HepG2 (cell line): Measurements from ENCODE around the gene RDH11. TPM values are rescaled to one million over a fixed set of nuclear protein-coding genes. Genes with fewer than 3 reads are reported as not detected.

Experiments used
- ATAC-seq: fragments of 200-7000 bp; cut with Tn5 transposase; 3 replicates; pipeline ENCODE4 v1.9.1; 2020; ENCODE audit warnings: mild to moderate bottlenecking, moderate library complexity
- BruUV-seq: library from RNA; stranded (reverse); fragments of 400-500 nt; replicated peaks from 2 replicates; lab custom pipeline; 2021; lab: Mats Ljungman, UMichigan
- CTCF ChIA-PET: fragments of 300-600 bp; formaldehyde crosslinking; extraction: SDS; loops from one replicate; lab custom pipeline; 2021; ENCODE audit warnings: low total read pairs, inconsistent platforms, low intra/inter-chr PET ratio; lab: Yijun Ruan, JAX
- POLR2A ChIA-PET: fragments of 350-600 bp; sonication (Branson Sonifier 250); formaldehyde crosslinking; loops from one replicate; lab custom pipeline; 2020; ENCODE audit warnings: antibody characterized with exemption, inconsistent platforms; lab: Yijun Ruan, JAX
- DNase-seq: peaks from one replicate; pipeline ENCODE4 v3.0.0-alpha.2; 2015; ENCODE audit warnings: low spot score
- FAIRE-seq: peaks from 3 replicates; lab custom pipeline; 2011; peaks lifted over from hg19 to GRCh38; lab: Jason Lieb, UNC
- H2AFZ ChIP-seq: one replicate; pipeline ENCODE4 v1.6.1; 2011; ENCODE audit warnings: low read length, inconsistent platforms
- H3K27ac ChIP-seq: fragments of 300-600 bp; 3 replicates; pipeline ENCODE4 v1.8.0; 2011; ENCODE audit warnings: mixed run types, mild to moderate bottlenecking, mixed read lengths, low read length, inconsistent platforms; ENCODE audit not compliant: insufficient read depth; ENCODE audit errors: extremely low read length
- H3K27me3 ChIP-seq, 2 experiments: fragments of 200-600 bp in 1 of 2; 2 replicates in 1 of 2; 3 replicates in 1 of 2; pipeline versions ENCODE4 v1.6.0 to v1.8.0; 2011; ENCODE audit warnings: low read length in 2 of 2, mild to moderate bottlenecking in 2 of 2, moderate library complexity in 2 of 2, inconsistent platforms in 1 of 2; ENCODE audit not compliant: insufficient read depth in 2 of 2, control insufficient read depth in 1 of 2
- H3K36me3 ChIP-seq, 2 experiments: fragments of 200-600 bp in 1 of 2; replicated peaks in 1 of 2; 2 replicates in 1 of 2; 3 replicates in 1 of 2; pipeline versions ENCODE4 v1.5.1 to v1.8.0; 2011; ENCODE audit warnings: low read length in 2 of 2, inconsistent platforms in 1 of 2; ENCODE audit not compliant: insufficient read depth in 2 of 2, control insufficient read depth in 1 of 2
- H3K4me1 ChIP-seq: 2 replicates; pipeline ENCODE4 v1.5.1; 2012; ENCODE audit warnings: low read length, inconsistent platforms; ENCODE audit not compliant: insufficient read depth
- H3K4me2 ChIP-seq: 2 replicates; pipeline ENCODE4 v1.6.0; 2011; ENCODE audit warnings: low read depth, low read length, inconsistent platforms
- H3K4me3 ChIP-seq, 3 experiments: fragments of 200-600 bp in 1 of 3; sonication (generic), shearing (Covaris generic) in 1 of 3; replicated peaks in 1 of 3; 2 replicates each; pipeline ENCODE4 v1.5.1; 2011 to 2016; ENCODE audit warnings: low read length in 3 of 3, inconsistent platforms in 2 of 3, low read depth in 2 of 3, mild to moderate bottlenecking in 2 of 3, control low read depth in 1 of 3, mixed read lengths in 1 of 3; ENCODE audit not compliant: insufficient read depth in 1 of 3
- H3K79me2 ChIP-seq: one replicate; pipeline ENCODE4 v1.6.1; 2011; ENCODE audit warnings: low read length, inconsistent platforms; ENCODE audit not compliant: insufficient read depth
- H3K9ac ChIP-seq: 2 replicates; pipeline ENCODE4 v1.6.0; 2011; ENCODE audit warnings: mild to moderate bottlenecking, low read depth, low read length, inconsistent platforms; ENCODE audit not compliant: insufficient read depth
- H3K9me3 ChIP-seq: 2 replicates; pipeline ENCODE4 v1.5.1; 2012; ENCODE audit warnings: mild to moderate bottlenecking, low read length
- H4K20me1 ChIP-seq: 2 replicates; pipeline ENCODE4 v1.6.0; 2011; ENCODE audit warnings: inconsistent platforms, mild to moderate bottlenecking, low read length, moderate library complexity; ENCODE audit not compliant: insufficient read depth
- DRAP1 ChIP-seq: IDR thresholded peaks from 2 replicates; pipeline ENCODE4 v1.6.1; 2016; ENCODE audit warnings: missing genetic modification reagents, missing compliant biosample characterization
- KAT2B ChIP-seq: fragments of 150-350 bp; IDR thresholded peaks from 2 replicates; pipeline ENCODE4 v1.6.1; 2014; ENCODE audit warnings: low read depth, low read length, borderline replicate concordance
- MEIS2 ChIP-seq: sonication (generic); formaldehyde crosslinking; IDR thresholded peaks from 2 replicates; pipeline ENCODE4 v1.9.0; 2021; ENCODE audit warnings: mild to moderate bottlenecking, missing genetic modification reagents
- MTA3 ChIP-seq: sonication (generic); formaldehyde crosslinking; IDR thresholded peaks from 2 replicates; pipeline ENCODE4 v1.4.0; 2020; ENCODE audit warnings: missing genetic modification reagents
- PHF21A ChIP-seq: sonication (generic); formaldehyde crosslinking; IDR thresholded peaks from 2 replicates; pipeline ENCODE4 v1.5.0; 2020; ENCODE audit warnings: mild to moderate bottlenecking, missing genetic modification reagents
- PREB ChIP-seq: sonication (generic); formaldehyde crosslinking; IDR thresholded peaks from 2 replicates; pipeline ENCODE4 v1.4.0; 2020; ENCODE audit warnings: missing genetic modification reagents
- TMF1 ChIP-seq: sonication (generic); formaldehyde crosslinking; IDR thresholded peaks from 2 replicates; pipeline ENCODE4 v1.8.1; 2022; ENCODE audit warnings: low read depth, missing genetic modification reagents
- USF2 ChIP-seq, 2 experiments: sonication (generic) in 1 of 2; formaldehyde crosslinking in 1 of 2; IDR thresholded peaks; 2 replicates each; pipeline versions ENCODE4 v1.5.1 to v1.6.1; 2011 to 2020; ENCODE audit warnings: borderline replicate concordance in 1 of 2, low read depth in 1 of 2, low read length in 1 of 2, mild to moderate bottlenecking in 1 of 2, missing genetic modification reagents in 1 of 2, moderate library complexity in 1 of 2
- ZBTB40 ChIP-seq, 2 experiments: fragments of 450-650 bp in 1 of 2; sonication (generic) in 1 of 2; formaldehyde crosslinking in 1 of 2; IDR thresholded peaks; 2 replicates each; pipeline versions ENCODE4 v1.6.1 to v1.8.0; 2016 to 2022; ENCODE audit warnings: antibody characterized with exemption in 1 of 2, mild to moderate bottlenecking in 1 of 2, missing genetic modification reagents in 1 of 2
- ZKSCAN5 ChIP-seq: sonication (generic); formaldehyde crosslinking; IDR thresholded peaks from 2 replicates; pipeline ENCODE4 v1.5.1; 2020; ENCODE audit warnings: mild to moderate bottlenecking, missing genetic modification reagents
- WGBS: methylation state at CpG from one replicate; pipeline ENCODE4 v1.1.6; 2017; ENCODE audit warnings: low lambda C conversion rate; 5-methylcytosine and 5-hydroxymethylcytosine counted together
- in situ Hi-C: cut with HindIII; loops from 2 replicates; pipeline ENCODE4 v1.10.0; 2017; ENCODE audit warnings: low pct_unique_long_range_greater_than_20kb; ENCODE audit not compliant: extremely low pct_ligation_motif_present
- intact Hi-C: fragments of 100-400 bp; cut with micrococcal nuclease; formaldehyde crosslinking; loops from one replicate; pipeline ENCODE4 v1.10.0; 2022; ENCODE audit not compliant: unreplicated experiment
- polyA plus RNA-seq, 8 experiments: library from polyadenylated mRNA; depleted of rRNA in 3 of 8; stranded (reverse) in 7 of 8; unstranded in 1 of 8; fragments of >200 nt; fragmentation: Illumina TruSeq in 4 of 8; extraction: Trizol in 4 of 8; gene quantifications; 2 replicates each; pipeline versions ENCODE4 v1.2.1 to v1.2.3, GENCODE V29; 2011 to 2016; ENCODE audit warnings: low read depth in 4 of 8, missing spikeins in 1 of 8, mixed read lengths in 1 of 8; ENCODE audit not compliant: insufficient read depth in 1 of 8
- total RNA-seq, 5 experiments: library from RNA; depleted of rRNA; stranded (reverse); fragments of >200 nt; fragmentation: Illumina TruSeq; extraction: Trizol; gene quantifications; 2 replicates each; pipeline ENCODE4 v1.2.3, GENCODE V29; 2016; ENCODE audit warnings: low read depth in 1 of 5

RDH11 gene
- total and polyA plus RNA-seq, 2 of the 13 experiments (the other 11 are each of a cell fraction or from before 2014, with no cell fraction given): 106 to 131 TPM

- intact Hi-C loops (loop anchor here (5.0 kb wide), 1 partner anchor 70 kb away; no protein-coding TSS in a partner anchor), in situ Hi-C loops (no loop called here)
- DNase-seq (no peak), FAIRE-seq (no peak), ATAC-seq (no peak)
- Histone ChIP-seq H3K4me3 (no peak overlapping the region), H3K27me3 (no peaks in the 10 kb centered on the region), H3K79me2 (no peaks in the 10 kb centered on the region), H3K9ac (no peak overlapping the region), H3K9me3 (no peaks in the 10 kb centered on the region), H3K4me2 (no peak overlapping the region), H4K20me1 (no peaks in the 10 kb centered on the region), H3K4me1 (no peaks in the 10 kb centered on the region), H2AFZ (no peak overlapping the region), H3K27ac (no peak overlapping the region), H3K36me3 (peaks cover 34 to 87% of the 10 kb centered on the region in 2 experiments)
- no TSS peak for BruUV-seq
- WGBS: 93% methylated on average over 1 of the region's 1 CpG
- CTCF ChIA-PET: no interaction called here
- POLR2A ChIA-PET: no interaction called here
- TF ChIP-seq MEIS2 (CRISPR knock-in tag) (no peak), PREB (no peak), KAT2B (no peak), MTA3 (no peak), TMF1 (CRISPR knock-in tag) (no peak), ZKSCAN5 (CRISPR knock-in tag) (no peak), ZBTB40 (IDR thresholded peaks at IDR 0.05) (no peak), ZBTB40 (CRISPR knock-in tag; IDR thresholded peaks at IDR 0.05) (no peak), PHF21A (no peak), USF2 (IDR thresholded peaks at IDR 0.05; ENCODE audit: low read depth, low read length) (no peak), USF2 (CRISPR knock-in tag; IDR thresholded peaks at IDR 0.05; ENCODE audit: borderline replicate concordance) (no peak), DRAP1 (CRISPR knock-in tag) (no peak)
Measured at GRCh38 chr14:67652189-67652588, 43.4 kb downstream of the RDH11 start.
